COLO829 (cell line): ENCODE results near the gene ATP5F1D.

Experiments
- DNase-seq: peaks from one replicate; pipeline ENCODE4 v3.0.0; 2012; ENCODE audit warnings: low spot score

The ATP5F1D gene

GRCh38 chr19:1248139-1248785 lies 6.7 kb downstream of the ATP5F1D start, which contains the start of gene MIDN:
Gene MIDN, plus strand, starts transcription at chr19:1248583. Its CDS starts 1,714 bp downstream, at chr19:1250297.
- DNase-seq = no peak

GRCh38 chr19:1248786-1249297 lies 7.3 kb downstream of the ATP5F1D start:
- DNase-seq = no peak

- DNase-seq = peak; percentile 76
Measured at GRCh38 chr19:1249298-1249989, 7.9 kb downstream of the ATP5F1D start.

DNA sequence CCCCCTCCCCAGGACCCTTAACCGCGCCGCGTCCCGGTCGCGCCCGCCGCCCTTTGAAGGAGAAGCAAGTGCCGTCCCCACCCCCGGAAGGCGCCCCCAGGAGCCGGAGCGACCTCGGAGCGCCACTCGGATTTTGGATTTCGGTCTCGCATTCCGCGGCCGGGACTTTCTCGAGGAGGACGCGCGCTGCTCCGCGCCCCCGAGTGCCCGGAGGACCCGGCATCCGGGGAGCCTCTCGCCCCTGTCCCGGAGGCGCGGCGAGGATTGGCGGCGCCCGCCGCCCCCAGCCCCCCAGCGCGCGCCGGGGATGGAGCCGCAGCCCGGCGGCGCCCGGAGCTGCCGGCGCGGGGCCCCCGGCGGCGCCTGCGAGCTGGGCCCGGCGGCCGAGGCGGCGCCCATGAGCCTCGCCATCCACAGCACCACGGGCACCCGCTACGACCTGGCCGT lies 8.5 kb downstream of the ATP5F1D start:
- DNase-seq = no peak

DNA sequence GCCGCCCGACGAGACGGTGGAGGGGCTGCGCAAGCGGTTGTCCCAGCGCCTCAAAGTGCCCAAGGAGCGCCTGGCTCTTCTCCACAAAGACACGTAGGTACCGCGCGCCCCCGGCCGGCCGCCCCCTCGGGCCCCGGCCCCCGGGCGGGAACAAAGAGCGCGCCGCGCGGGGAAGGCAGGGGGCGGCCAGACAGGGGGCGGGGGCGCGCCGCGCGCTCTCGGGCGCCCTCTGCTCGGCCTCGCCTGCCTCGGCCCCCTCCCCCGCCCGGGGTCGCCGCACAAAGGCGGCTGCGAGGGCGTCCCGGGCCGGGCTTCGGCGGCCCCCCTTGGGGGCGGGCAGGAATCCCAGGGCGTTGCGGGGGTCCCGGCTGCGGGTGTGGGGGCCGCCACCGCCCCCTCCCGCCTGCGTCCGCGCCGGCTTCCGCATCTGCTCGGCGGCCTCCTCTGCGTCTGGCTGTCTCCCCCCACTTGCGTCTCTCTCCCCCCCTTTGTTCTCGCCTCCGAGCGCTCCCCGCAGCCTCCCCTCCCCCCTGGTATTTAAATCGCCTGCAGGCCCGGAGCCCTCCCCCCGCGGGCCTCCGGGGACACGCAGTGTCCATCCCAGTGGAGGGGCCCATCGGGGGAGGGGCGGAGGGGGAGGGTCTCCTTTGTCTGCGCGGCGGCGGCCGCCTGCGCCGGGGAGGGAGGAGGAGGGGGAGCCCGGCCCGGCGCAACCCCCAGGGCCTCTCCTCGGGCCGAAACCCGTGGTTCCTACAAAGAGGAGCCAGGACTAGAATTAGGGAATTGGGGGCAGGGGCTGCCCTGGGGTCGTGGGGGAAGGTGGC lies 9.1 kb downstream of the ATP5F1D start:
- no peak for DNase-seq

- no peak for DNase-seq
Measured at GRCh38 chr19:1251330-1252220, 10.0 kb downstream of the ATP5F1D start.

- no peak for DNase-seq
Measured at GRCh38 chr19:1252221-1252820, 10.8 kb downstream of the ATP5F1D start.

- no peak for DNase-seq
Measured at GRCh38 chr19:1252821-1253513, 11.4 kb downstream of the ATP5F1D start.

DNA sequence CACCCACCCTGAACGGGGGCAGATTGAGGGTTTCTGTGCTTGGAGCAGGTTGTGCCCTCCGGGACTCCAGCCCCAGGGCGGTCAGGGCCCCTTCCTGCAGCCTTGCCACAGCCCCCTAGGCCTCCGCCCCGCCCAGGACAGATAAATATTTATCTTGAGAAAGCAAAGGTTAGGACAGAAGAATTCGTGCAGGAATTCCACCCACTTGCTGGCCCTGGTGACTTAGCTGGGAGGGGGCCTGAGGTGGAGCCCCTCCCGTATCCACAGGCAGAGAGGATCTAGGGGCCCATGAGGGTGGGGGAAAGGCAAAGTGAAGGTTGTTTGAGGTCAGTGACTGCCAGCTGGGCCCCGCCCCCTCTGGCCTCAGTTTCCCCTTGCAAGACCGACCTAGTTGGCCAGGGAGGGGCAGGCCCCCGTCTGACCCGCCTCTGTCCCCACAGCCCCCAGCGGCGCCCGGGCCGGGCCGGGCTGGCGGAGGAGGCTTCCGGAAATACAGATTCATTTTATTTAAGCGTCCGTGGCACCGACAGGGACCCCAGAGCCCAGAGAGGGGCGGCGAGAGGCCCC lies 12.0 kb downstream of the ATP5F1D start:
- no peak for DNase-seq

DNA sequence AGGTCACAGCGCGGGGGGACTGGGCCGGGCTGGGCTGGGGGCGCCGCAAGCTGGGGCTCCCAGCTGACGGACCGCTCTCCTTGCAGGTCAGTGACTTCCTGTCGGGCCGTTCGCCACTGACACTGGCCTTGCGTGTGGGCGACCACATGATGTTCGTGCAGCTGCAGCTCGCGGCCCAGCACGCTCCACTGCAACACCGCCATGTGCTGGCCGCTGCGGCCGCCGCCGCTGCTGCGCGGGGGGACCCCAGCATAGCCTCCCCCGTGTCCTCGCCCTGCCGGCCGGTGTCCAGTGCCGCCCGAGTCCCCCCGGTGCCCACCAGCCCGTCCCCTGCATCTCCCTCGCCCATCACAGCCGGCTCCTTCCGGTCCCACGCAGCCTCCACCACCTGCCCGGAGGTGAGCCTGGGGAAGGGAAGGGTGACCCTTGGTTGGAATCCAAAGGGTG lies 12.6 kb downstream of the ATP5F1D start:
- no peak for DNase-seq

DNA sequence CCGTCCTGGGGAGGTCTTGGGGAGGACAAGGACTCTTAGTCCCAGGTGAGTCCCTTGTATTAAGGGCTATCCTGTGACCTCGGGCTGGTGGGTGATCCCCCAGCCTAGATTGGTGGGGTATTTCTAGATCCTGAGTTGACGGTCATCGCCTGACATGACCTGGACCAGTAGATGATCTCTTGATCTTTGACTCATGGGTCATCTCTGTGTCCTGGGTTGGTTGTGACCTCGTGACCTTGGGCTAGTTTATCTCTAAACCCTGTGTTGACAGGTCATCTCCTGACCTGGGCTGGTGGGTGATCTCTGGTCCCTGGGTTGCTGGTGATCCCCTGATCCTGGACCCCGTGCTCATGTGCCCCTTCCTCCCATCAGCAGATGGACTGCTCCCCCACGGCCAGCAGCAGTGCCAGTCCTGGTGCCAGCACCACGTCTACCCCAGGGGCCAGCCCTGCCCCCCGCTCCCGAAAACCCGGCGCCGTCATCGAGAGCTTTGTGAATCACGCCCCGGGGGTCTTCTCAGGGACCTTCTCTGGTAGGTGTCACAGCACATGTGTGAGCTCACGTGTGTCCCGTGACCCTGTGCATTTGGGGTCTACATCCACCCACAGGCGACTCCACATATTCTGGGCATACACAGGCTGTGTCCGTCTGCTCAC lies 13.1 kb downstream of the ATP5F1D start:
- DNase-seq = no peak

DNA sequence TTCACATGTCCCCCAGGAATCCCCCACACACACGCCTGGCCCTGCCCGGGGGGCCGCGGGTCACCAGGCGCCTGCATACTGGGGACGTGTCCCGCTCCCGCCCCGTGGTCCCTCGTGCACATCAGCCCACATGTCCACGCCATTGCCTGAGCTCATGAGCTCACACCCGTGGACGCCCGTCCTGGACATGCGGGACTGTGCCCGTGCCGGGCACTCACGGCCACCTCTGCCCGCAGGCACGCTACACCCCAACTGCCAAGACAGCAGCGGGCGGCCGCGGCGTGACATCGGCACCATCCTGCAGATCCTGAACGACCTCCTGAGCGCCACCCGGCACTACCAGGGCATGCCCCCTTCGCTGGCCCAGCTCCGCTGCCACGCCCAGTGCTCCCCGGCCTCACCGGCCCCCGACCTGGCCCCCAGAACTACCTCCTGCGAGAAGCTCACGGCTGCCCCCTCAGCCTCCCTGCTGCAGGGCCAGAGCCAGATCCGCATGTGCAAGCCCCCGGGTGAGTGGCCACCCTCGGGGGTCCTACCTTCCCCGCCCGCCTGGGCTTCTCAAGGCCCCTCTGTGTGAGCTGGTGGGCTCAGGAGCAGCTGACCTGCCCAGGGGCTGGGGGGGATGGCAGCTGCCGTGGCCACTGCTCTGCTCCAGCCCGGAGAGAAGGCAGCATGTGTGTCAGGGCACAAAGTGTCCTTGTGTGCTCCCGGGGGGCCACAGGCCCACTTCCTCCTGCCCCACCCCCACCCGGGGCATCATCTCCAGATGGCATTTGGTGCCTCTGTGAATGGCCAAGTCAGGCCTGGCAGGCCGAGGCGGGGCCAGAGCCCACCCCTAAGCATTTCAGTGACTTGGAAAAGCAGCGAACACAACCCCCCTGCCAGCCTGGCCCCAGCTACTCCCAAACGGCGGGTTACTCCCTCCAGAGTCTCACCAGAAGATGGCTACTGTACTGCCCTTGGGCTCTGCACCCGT lies 13.9 kb downstream of the ATP5F1D start:
- DNase-seq = no peak

DNA sequence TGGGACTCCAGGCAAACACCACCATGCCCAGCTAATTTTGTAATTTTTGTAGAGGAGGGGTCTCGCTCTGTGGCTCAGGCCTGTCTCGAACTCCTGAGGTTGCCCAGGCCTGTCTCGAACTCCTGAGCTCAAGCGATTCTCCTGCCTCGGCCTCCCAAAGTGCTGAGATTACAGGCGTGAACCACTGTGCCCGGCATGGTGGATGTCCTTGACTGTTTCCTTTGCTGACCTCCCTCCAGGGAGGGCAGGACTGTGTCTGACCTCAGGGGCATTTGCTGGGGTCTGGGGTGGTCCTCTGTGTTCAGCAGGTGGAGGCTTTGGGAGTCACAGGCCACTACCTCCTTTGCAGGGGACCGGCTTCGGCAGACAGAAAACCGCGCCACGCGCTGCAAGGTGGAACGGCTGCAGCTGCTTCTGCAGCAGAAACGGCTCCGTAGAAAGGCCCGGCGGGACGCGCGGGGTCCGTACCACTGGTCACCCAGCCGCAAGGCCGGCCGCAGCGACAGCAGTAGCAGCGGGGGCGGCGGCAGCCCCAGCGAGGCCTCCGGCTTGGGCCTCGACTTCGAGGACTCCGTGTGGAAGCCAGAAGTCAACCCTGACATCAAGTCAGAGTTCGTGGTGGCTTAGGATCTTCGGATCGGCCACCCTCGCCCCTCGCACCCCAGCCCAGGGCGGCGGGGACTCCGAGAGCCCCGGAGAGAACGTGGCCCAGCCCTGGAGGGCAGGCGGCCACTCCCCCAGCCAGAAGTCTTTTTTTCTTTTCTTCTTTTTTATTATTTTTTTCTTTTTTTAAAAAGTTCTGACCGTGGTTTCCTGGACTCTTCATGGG lies 15.3 kb downstream of the ATP5F1D start:
- no peak for DNase-seq

- no peak for DNase-seq
Measured at GRCh38 chr19:1257475-1258162, 16.1 kb downstream of the ATP5F1D start.

DNA sequence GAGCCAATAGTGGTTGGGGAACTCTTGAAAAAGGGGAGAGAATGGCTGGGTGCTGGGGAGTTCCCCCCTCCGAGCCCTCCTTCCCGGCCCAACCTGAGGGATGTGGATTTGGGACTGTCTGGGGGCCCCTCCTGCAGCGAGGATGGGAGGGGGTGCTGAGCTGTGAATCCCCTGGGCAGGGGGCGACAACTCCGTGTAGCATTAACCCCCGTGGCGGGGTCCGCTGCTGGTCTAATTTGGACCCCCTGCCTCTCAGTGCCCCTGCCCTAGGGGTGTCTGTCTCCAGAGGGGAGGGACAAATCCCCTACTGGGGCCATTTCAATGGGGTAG lies 16.6 kb downstream of the ATP5F1D start:
- DNase-seq = no peak

- no peak for DNase-seq
Measured at GRCh38 chr19:1258707-1259205, 17.2 kb downstream of the ATP5F1D start.
